Smooth muscle cell (in vitro differentiated cells): ENCODE measurements around the gene LRP10. TPM values are rescaled to one million over a fixed set of nuclear protein-coding genes. Genes with fewer than 3 reads are reported as not detected.

Source experiments
- DNase-seq: peaks from one replicate; lab custom pipeline; 2025; ENCODE audit not compliant: unreplicated experiment; lab: John Stamatoyannopoulos, UW
- H2AFZ ChIP-seq: fragments of 200-600 bp; sonication (generic); 2 replicates; pipeline ENCODE4 v1.6.0; 2016; ENCODE audit warnings: antibody characterized with exemption, low read depth, mild to moderate bottlenecking
- H3F3A ChIP-seq: fragments of 200-600 bp; sonication (generic); 2 replicates; pipeline ENCODE4 v1.6.0; 2017; ENCODE audit warnings: antibody characterized with exemption, low read depth
- H3K27ac ChIP-seq: fragments of 200-600 bp; sonication (generic); 2 replicates; pipeline ENCODE4 v1.5.1; 2016; ENCODE audit warnings: low read depth, mild to moderate bottlenecking
- H3K27me3 ChIP-seq: fragments of 200-600 bp; sonication (generic); 2 replicates; pipeline ENCODE4 v1.6.1; 2016; ENCODE audit warnings: low read depth, mild to moderate bottlenecking
- H3K36me3 ChIP-seq: fragments of 200-600 bp; sonication (generic); 2 replicates; pipeline ENCODE4 v1.5.1; 2016; ENCODE audit warnings: low read depth
- H3K4me1 ChIP-seq: fragments of 200-600 bp; sonication (generic); 2 replicates; pipeline ENCODE4 v1.5.1; 2016; ENCODE audit warnings: low read depth
- H3K4me2 ChIP-seq: fragments of 200-600 bp; sonication (generic); 2 replicates; pipeline ENCODE4 v1.6.0; 2016; ENCODE audit warnings: mild to moderate bottlenecking
- H3K4me3 ChIP-seq: fragments of 200-600 bp; sonication (generic); 2 replicates; pipeline ENCODE4 v1.5.1; 2016; ENCODE audit warnings: mild to moderate bottlenecking
- H3K79me2 ChIP-seq: fragments of 200-600 bp; sonication (generic); 2 replicates; pipeline ENCODE4 v1.6.0; 2016; ENCODE audit warnings: low read depth, mild to moderate bottlenecking
- H3K9ac ChIP-seq: fragments of 200-600 bp; sonication (generic); 2 replicates; pipeline ENCODE4 v1.6.0; 2016; ENCODE audit warnings: low read depth
- H3K9me3 ChIP-seq: fragments of 200-600 bp; sonication (generic); replicated peaks from 2 replicates; pipeline ENCODE4 v1.5.1; 2016; ENCODE audit warnings: low read depth
- H4K20me1 ChIP-seq: fragments of 200-600 bp; sonication (generic); 2 replicates; pipeline ENCODE4 v1.6.0; 2016; ENCODE audit warnings: low read depth
- WGBS: methylation state at CpG from one replicate; pipeline ENCODE4 v1.1.7; 2016; ENCODE audit warnings: low lambda C conversion rate; 5-methylcytosine and 5-hydroxymethylcytosine counted together
- polyA plus RNA-seq: library from polyadenylated mRNA; unstranded; fragments of >200 nt; fragmentation: Nextera tagmentation; extraction: Ambion mirVana; gene quantifications from 2 replicates; pipeline ENCODE4 v1.2.1, GENCODE V29; 2016
- total RNA-seq: library from RNA; depleted of rRNA; stranded (reverse); fragments of >200 nt; gene quantifications from 2 replicates; pipeline ENCODE4 v1.2.3, GENCODE V29; 2014
- TF ChIP-seq, protein P1 (sequence below): fragments of 200-600 bp; sonication (generic); IDR thresholded peaks from 2 replicates; pipeline ENCODE4 v1.5.1; 2017; ENCODE audit warnings: borderline replicate concordance, mild to moderate bottlenecking, antibody characterized with exemption; ENCODE audit not compliant: insufficient read depth, poor library complexity, severe bottlenecking

LRP10 gene
- total and polyA plus RNA-seq, 2 experiments from 2014 or later, result 38.8 to 87.1 TPM

DNA sequence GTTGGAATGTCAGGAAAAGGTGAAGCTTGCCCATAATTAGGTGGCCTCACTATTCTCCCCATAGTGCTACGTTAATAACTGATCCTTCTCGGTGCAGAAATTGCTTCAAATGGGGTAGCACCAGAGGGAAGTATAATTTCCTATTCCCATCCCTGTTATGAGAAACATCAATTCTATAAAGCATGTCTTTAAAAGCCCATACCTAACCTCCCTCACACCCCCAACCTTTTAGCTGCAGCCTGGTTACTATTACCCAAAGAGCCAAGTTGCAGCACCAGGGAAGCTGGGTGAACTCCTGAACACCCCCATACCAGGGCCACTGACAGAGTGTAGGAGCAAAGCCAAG is 32.2 kb downstream of the LRP10 start:
- Histone ChIP-seq H4K20me1 (no peaks in the 10 kb centered on the region), H3F3A (peaks cover 6% of the 10 kb centered on the region), H2AFZ (no peak overlapping the region), H3K36me3 (peaks cover 11% of the 10 kb centered on the region), H3K79me2 (peaks cover 10% of the 10 kb centered on the region), H3K4me1 (peaks cover 9% of the 10 kb centered on the region), H3K9me3 (no peaks in the 10 kb centered on the region), H3K27me3 (no peaks in the 10 kb centered on the region), H3K4me3 (no peak overlapping the region), H3K9ac (no peak overlapping the region), H3K27ac (no peak overlapping the region), H3K4me2 (no peak overlapping the region)
- 100% methylated on average over 2 of the region's 2 CpGs for WGBS
- DNase-seq, result no peak
- TF ChIP-seq, protein P1, sequence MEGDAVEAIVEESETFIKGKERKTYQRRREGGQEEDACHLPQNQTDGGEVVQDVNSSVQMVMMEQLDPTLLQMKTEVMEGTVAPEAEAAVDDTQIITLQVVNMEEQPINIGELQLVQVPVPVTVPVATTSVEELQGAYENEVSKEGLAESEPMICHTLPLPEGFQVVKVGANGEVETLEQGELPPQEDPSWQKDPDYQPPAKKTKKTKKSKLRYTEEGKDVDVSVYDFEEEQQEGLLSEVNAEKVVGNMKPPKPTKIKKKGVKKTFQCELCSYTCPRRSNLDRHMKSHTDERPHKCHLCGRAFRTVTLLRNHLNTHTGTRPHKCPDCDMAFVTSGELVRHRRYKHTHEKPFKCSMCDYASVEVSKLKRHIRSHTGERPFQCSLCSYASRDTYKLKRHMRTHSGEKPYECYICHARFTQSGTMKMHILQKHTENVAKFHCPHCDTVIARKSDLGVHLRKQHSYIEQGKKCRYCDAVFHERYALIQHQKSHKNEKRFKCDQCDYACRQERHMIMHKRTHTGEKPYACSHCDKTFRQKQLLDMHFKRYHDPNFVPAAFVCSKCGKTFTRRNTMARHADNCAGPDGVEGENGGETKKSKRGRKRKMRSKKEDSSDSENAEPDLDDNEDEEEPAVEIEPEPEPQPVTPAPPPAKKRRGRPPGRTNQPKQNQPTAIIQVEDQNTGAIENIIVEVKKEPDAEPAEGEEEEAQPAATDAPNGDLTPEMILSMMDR, result no peak

DNA sequence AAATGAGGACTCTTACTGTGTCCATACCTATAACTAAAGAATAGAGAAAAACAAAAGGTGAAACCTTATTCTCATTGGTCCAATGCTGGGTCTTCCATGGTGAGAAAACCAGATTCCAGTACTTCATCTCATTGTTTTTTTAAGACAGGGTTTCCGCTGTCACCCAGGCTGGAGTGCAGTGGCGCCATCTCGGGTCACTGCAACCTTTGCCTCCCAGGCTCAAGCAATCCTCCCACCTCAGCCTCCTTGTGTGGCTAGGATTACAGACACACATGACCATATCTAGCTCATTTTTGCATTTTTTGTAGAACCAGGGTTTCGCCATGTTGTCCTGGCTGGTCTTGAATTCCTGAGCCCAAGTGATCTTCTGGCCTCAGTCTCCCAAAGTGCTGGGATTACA is 34.1 kb downstream of the LRP10 start:
- Histone ChIP-seq H3K4me1 (no peaks in the 10 kb centered on the region), H3K4me2 (no peak overlapping the region), H2AFZ (no peak overlapping the region), H3K79me2 (peaks cover 13% of the 10 kb centered on the region), H4K20me1 (no peaks in the 10 kb centered on the region), H3K4me3 (no peak overlapping the region), H3K9ac (no peak overlapping the region), H3K27me3 (no peaks in the 10 kb centered on the region), H3K36me3 (peaks cover 16% of the 10 kb centered on the region), H3F3A (peaks cover 3% of the 10 kb centered on the region), H3K27ac (no peak overlapping the region), H3K9me3 (no peaks in the 10 kb centered on the region)
- TF ChIP-seq, protein P1, result no peak
- 97% methylated on average over 4 of the region's 4 CpGs for WGBS
- DNase-seq, result no peak

DNA sequence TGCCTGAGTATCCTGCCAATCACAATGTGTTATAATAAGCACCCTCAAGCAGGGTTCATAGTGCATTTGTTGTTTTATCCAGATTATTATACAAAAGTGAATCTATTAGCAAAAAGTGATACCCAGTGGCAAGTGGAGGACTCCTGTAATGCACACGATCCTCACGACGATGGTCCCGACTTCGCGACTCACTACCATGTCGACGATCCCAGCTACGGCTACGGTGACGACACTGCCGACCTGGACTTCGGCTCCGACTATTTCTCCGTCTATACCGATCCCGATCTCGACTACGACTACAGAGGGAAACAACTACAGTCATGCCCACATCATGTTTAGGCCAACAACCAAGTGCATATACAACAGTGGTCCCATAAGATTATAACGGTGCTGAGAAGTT is 34.5 kb downstream of the LRP10 start:
- TF ChIP-seq, protein P1, result no peak
- Histone ChIP-seq H3K36me3 (peaks cover 16% of the 10 kb centered on the region), H4K20me1 (no peaks in the 10 kb centered on the region), H3K9me3 (no peaks in the 10 kb centered on the region), H3K27ac (no peak overlapping the region), H3K79me2 (peaks cover 17% of the 10 kb centered on the region), H3K4me1 (no peaks in the 10 kb centered on the region), H3K4me2 (no peak overlapping the region), H3K9ac (no peak overlapping the region), H3F3A (peaks cover 3% of the 10 kb centered on the region), H2AFZ (no peak overlapping the region), H3K4me3 (no peak overlapping the region), H3K27me3 (no peaks in the 10 kb centered on the region)
- DNase-seq, result no peak
- 97% methylated on average over 20 of the region's 20 CpGs for WGBS

DNA sequence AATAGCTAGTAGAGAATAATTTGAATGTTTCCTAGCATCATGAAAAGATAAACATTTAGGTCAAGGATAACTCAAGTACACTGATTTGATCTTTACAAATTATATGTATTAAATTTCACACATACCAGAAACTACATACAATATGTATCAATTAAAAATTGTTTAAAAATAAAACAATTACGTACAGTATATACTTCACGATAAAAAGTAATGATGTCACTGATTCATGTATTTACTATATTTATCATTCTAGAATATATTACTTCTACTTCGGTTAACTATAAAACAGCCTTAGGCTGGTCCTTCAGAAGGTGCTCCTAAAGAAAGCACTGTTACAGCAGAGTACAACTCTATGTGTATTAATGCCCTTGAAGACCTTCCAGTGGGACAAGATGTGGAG is 35.9 kb downstream of the LRP10 start:
- Histone ChIP-seq H3F3A (peaks cover 3% of the 10 kb centered on the region), H3K27me3 (no peaks in the 10 kb centered on the region), H3K79me2 (peaks cover 31% of the 10 kb centered on the region), H4K20me1 (peaks cover 3% of the 10 kb centered on the region), H3K4me2 (no peak overlapping the region), H3K27ac (no peak overlapping the region), H3K4me1 (no peaks in the 10 kb centered on the region), H2AFZ (no peak overlapping the region), H3K4me3 (no peak overlapping the region), H3K9ac (no peak overlapping the region), H3K9me3 (no peaks in the 10 kb centered on the region), H3K36me3 (peaks cover 16% of the 10 kb centered on the region)
- TF ChIP-seq, protein P1, result no peak
- 98% methylated on average over 3 of the region's 3 CpGs for WGBS
- no peak for DNase-seq
